Hepatocyte (in vitro differentiated cells): Measurements from ENCODE around the gene DCLK2.

Experiments
- CTCF ChIP-seq: fragments of 200-600 bp; sonication (generic); IDR thresholded peaks from 2 replicates; pipeline ENCODE4 v1.5.1; 2016; ENCODE audit warnings: antibody characterized with exemption, mild to moderate bottlenecking; ENCODE audit not compliant: poor library complexity
- EZH2phosphoT487 ChIP-seq: fragments of 200-600 bp; sonication (generic); IDR thresholded peaks from one replicate; pipeline ENCODE4 v1.6.1; 2018; ENCODE audit warnings: antibody characterized with exemption, mild to moderate bottlenecking, low read depth, moderate library complexity; ENCODE audit not compliant: unreplicated experiment, severe bottlenecking

GRCh38 chr4:150150629-150151062 is 72.4 kb downstream of the DCLK2 start:
- TF ChIP-seq CTCF (no peak), EZH2phosphoT487 (no peak)
